Stimulated activated CD8-positive, alpha-beta memory T cell treated with anti-CD3 and anti-CD28 coated beads, Interleukin-2, amount 100 ng/mL, for 1 hour (primary cell): Measurements from ENCODE around the gene LMF1.
"Not testable (repeated sequence)": the region's sequence is repeated elsewhere in the genome, so short reads cannot be mapped to it uniquely, and the experiment has no call there.

ENCODE experiments used
- DNase-seq, 2 donors: peaks; one replicate each; pipeline ENCODE4 v3.0.0-alpha.2; 2020; ENCODE audit warnings: low read depth in 2 of 2

The LMF1 gene

DNA sequence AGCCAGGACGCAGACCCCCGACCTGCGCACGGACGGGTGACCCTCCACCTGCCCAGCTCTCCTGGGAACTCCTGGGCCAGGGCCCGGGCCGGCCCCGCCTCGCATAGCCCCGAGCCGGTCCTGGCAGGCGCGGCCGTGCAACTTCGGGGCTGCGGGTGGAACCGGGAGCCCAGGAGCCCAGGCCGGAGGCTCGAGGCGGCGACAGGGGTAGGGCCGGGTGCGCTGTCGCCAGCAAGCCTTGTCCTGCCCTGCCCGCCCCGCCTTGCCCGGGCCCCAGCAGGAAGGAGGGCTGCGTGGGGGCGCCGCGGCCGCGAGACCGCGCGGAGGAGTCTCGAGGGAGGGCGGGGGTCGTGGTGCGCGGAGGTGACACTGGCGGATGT, 408 bp downstream of the LMF1 start:
- DNase-seq, result no peak

DNA sequence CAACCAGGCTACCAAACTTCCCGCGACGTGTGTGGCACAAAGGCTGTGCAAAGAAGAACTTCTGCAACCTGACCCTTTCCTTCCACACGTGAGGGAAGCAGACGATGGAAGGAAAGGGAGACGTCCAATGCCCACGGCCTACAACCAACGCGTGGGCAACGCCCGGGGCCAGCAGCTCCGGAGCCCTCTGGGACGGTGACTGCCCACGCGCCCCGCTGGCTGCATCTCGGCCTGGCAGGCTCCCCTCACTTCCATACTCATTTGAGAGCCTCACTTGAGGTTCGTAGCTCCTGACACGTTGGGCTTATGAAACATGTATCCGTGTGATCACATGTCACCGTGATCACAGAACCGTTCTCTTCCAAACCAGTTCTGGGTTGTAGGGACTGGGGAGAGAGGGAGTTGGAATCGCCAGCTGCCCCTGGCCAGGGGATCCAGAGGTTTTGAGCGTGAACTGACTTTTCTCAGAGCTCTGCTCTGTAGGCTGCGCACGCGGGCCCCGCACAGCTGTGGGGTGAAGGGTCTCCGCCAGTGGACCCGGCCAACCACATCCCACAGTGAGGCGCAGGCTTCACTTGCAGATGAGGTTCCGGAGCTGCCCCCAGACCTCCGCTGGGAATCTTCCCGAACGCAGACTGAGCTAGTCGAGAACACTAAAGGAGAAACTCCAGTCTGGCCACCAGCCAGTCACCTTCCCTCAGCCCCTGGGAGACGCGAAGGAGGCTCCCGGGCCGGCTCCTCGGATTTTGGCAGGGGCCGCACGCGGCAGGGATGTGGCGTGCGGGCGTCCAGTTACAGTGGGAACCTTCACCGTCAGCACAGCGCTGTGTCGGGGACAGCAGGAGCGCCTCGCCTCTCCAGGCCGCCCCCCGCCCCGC, 1.0 kb downstream of the LMF1 start:
- no peak for DNase-seq

DNA sequence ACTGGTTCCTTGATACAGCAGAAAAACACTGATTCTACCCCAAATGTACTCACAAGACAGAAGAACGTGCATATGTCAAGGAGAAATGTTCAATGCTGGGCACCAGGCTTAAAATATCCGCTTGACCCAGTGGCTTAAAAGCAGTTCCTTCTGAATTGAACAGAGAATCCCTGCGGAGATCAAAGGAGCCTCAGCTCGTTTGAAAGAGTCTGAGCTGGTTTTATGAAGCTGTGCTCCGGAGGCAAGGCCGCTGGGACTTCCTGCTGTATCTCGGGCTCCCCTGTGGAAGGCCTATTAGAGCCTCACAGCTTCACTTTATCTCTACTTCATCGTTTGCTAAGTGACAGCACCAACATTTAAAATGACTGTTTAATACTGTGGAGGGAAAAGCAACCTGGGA, 2.2 kb downstream of the LMF1 start:
- DNase-seq, result no peak

DNA sequence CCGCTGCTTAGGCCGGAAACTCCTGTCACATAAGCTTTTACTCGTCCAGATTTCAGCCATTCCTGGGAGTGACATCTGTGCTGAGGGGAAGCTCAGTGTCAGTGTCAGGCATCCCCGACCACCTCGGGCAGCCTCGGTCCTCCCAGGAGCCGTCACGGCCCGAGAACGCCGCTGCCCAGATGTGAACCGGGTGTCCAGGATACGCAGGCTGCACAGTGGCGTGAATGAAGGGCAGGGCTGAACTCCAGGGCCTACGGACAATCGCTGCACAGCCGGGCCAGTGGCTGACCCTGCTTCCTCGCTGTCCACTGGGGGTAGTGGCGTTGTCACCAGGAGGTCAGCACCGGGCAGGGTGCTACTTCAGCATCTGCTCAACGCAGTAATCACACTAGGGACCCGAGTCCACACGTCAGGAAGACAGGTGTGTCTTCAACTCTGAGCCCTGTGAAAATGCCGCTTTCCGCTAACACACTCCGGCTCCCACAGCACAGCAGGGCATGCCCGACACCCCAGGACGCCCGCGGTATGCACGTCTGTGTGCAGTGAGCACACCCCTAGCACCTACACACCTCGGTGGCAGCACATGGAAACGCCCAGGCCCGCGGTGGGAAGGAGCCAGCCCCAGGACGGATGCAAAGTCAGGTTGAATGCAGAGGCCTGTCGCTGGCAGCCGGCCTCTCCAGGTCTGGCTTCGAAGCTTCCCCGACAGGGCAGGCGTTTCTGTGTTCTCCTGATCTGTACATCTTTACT, 3.1 kb downstream of the LMF1 start:
- no peak for DNase-seq

DNA sequence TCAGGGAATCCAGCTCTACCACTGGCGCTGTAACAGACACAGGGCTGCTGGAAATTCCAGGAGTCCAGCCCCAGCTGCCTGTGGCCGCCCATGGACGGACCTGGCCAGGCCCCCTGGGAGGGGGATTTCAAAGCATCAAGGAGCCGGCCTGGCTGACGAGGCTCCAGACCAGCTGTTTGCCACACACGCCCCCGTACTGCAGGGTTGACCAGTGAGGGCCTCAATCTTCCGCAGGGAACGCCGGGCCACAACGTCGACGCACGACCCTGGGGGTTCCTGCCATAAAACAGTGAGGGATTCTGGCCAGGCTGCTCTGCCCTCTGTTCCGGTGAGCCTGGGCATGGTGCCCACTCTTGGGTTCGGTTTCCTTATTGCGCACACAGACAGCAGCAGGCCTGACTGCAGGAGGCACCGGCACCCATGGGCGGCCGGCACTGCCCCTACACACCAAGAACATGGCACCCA, 3.7 kb downstream of the LMF1 start:
- DNase-seq, result no peak

DNA sequence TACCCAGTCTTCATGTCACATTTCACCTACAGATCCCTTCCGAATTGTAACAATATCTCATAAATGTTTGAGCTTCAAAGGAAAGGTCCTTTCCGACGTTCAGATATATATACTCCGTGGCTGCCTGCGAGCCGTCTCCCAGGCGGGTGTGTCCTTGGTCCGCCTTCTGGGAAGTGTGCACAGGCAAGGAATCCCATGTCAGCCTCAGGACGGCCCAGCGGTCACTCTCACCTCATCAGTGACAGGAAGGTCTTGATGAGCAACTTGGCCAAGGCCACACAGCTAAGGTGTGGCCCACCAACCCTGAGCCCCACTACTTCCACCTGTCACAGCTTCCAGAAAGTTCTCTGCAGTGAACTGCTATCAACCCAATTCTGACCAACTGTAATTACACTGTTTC, 4.3 kb downstream of the LMF1 start:
- DNase-seq, result no peak

DNA sequence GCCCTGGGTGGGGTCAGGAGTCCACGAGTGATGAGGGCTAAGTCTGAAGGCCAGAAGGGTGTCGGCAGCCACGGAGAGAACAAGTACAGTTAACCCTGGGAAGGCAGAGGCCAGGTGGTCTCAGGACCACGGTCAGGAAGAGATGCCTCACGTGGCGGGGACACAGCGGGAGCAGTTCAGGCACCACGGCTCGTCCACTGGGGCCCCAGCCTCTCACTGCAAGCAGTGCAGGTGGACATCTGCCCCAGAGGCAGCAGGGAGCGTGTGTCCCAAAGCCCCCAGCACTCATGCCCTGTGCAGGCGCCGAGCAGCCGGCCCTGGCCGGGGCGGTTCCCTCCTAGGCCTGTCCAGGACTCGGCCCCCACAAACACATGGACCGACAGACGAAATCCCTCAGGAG, 4.7 kb downstream of the LMF1 start:
- no peak for DNase-seq

DNA sequence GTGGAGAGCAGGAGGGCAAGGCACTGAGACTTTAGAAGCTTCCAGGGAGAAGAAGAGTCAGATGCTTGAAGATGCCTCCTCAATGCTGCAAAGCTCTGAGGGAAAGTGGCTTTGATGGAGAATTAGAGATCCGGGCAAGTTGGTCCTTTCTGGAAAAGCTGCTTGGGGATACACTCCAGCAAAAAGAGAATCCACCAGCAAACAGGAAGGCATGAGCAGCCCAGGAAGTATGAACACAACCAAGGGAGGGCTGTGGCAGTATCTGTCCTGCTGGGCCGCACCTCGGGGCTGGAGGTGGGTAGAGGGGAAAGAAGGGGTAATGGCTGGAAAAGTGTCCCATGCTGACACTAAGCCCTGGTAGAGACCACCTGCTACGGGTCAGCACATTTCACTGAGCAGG, 5.3 kb downstream of the LMF1 start:
- DNase-seq, result no peak

DNA sequence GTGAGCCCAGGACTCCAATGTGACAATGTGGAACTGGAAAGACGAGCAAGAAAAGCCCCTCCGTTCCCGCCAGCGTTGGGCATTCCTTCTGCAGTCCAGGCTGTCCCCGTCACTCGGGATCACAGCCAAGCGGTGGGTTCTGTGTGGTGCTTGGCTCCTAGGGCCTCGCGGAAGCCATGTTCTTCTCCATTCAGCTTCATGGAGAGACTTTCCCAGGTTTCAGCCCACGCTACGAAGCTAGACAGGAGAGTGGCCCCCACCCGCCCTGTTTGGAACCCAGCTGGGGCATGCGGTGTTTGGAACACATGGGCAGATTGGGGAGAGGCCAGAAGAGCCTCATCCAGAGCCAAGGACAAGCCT, 5.8 kb downstream of the LMF1 start:
- no peak for DNase-seq

DNA sequence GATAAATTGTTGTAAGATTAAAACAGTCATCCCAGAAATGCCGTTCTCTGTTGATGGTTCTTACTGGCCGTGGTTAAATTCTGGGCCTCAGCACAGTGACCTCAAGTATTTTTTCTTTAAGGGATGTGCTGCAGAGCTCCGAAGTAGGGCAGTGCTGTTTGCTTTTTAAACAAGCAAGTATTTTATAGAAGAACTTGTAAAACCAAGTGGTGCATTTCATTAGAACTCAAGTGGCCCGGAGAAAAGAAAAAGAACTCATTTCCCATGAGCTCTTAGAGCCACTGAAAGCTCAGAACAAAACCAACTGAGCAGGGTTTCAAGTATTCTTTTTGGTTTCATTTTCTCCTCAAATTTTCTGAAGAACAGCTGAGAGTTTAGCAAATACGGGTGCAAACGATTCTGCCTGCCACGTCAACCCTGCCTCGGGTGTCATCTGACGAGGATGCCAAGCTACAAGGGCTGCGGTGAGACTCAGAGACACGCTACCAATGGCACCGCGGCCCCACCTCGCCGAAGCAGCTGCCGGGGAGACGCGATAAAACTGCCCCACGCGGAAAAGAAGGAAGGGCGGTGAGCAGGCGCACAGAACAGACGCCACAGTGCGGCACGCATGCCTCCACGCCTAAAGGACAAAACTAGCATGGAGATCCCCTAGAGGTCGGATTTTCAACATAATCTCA, 6.3 kb downstream of the LMF1 start:
- peak in 1 of 2 donors; percentile 22 for DNase-seq

DNA sequence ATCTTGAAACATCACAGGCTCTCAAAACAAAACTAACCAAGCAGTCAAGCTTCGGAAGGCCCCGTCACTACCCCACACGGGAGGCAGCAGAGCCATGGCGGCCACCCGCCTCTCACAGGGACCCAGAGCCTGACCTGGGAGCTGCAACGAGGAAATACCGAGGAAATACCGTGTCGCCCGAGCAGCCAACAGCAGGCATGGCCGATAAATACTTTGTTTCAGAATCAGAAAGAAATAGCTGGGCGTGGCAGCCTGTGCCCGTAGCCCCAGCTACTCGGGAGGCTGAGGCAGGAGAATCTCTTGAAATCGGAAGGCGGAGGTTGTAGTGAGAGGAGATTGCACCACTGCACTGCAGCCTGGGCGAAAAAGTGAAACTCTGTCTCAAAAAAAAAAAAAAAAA, 6.9 kb downstream of the LMF1 start:
- no peak for DNase-seq

DNA sequence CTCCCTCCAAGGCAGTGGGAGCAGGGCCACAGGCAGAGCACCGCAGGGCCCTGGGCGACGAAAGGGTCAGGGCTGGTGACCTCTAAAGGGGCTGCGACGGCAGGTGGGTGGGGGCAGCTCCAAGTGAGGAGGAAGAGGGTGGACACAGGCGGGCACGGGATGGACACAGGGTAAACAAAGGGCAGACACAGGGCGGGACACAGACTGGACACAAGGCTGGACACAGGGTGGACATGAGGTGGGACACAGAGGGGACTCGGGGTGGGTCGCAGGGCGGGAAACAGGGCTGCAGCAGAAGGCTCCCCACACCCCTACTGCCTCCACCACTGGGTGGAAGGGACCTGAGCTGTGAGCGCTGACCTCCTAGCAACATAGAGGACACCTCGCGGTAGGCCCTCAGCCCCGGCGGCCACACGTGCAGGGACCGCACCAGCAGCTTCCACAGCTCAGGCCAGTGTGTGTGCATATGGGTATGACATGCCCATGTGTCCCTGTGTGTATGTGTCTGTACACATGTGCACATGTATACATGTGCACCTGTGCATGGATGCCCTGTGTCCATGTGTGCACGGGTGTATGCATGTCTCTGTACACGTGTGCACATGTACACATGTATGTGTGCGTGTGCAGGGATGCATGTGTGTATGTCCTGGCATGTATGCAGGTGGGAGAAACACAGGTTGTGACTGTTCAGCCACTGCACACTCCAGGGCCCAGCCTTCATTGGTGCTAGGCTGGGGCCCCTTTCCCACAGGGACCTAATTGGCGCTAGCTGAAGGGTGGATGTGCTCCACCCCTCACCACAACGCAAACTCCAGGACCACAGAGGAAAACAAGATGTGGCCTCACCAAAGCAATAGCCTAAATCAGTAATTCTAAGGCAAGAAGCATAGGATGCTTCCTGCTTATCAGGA, 7.6 kb downstream of the LMF1 start:
- no peak for DNase-seq

DNA sequence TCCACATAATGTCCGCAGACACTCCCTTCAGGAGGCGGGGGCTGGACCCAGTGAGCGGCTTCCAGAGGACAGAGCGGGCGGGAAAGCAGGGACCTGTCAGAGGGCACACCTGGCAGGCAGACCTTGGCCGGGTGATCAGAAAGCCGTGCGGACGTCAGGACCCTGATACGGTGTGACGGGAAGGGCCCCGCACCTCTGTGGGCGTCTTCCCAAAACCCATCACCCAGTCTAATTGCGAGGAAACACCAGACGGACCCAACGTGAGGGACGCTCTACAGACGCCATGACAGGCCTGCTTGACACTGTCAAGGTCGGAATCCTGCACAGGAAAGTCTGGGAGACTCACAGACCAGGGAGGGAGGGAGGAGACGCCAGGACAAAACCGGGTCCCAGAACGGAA, 8.4 kb downstream of the LMF1 start:
- no peak for DNase-seq

DNA sequence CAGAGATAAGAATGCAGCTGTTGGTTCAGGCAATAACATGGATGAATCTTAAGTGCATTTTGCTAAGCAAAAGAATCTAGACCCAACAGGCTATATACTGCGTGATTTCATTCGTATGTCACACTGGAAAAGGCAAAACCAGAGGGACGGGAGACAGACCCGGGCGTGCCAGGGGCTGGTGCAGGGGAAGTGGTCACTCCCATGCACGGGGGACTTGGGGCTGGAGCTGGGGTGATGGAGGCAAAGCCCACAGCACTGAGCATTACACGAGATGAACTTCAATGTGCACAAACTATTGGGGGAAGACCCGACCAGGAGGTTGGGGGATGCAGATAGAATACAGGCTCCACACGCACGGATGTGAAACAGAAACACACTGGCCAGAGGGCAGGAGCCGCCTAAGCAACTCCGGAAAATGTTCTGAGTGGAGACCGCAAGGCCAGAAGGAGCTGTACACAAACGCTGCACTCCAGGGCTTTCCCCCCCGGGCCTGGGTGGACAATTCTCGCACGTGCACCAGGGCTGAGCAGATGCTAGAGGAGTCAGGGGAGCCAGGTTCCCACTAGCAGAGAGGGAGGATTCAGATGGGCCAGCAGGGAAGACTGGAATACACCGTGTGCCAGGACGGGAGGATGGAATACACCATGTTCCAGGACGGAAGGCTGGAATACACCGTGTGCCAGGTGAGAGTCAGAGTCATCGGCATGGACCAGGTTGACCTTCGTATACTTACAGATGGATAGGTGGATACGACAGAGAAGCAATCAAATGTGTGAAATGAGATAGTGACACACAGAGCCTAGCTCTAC, 11.3 kb downstream of the LMF1 start:
- DNase-seq, result no peak

DNA sequence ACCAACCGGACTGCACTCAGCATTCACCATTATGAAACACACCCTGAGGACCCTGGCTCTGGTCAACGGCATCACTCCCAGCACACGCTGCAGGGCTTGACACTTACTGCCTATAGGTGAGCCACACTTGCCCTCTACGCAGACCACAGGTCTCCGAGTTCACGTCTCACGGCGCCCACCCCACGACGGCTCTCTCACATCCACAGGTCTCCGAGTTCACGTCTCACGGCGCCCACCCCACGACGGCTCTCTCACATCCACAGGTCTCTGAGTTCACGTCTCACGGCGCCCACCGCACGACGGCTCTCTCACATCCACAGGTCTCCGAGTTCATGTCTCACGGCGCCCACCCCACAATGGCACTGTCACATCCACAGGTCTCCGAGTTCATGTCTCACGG, 15.0 kb downstream of the LMF1 start:
- DNase-seq, result not testable (repeated sequence)

DNA sequence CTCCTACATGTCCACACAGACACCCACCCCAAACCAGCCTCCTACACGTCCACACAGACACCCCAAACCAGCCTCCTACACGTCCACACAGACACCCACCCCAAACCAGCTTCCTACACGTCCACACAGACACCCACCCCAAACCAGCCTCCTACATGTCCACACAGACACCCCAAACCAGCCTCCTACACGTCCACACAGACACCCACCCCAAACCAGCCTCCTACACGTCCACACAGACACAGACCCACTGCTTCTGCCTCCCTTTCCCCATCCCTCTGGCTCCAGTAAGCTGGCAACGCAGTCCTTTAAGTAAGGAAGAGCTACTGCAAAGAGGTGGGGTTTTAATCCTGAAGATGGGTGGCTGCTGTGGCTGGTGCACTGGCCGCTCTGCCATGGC, 17.0 kb downstream of the LMF1 start:
- not testable (repeated sequence) for DNase-seq

DNA sequence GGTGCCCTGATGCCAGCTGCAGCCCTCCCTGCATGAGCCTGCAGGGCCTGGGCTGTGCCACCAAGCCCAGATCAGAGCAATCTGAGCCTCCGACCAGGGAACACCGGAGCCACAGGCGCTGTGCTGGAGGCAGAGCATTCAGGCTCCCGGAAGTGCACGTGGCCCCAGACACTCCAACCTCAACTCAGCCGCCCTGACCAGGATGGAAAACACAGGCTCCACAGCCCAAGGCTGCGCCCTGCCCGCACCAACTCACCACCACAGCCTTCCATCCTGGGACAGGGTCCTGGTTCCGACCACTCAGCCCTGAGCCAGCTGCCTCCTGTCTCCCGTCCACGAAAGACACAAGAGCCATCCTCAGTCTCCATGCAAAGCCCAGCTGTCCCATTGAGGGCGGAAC, 18.5 kb downstream of the LMF1 start:
- DNase-seq, result no peak

DNA sequence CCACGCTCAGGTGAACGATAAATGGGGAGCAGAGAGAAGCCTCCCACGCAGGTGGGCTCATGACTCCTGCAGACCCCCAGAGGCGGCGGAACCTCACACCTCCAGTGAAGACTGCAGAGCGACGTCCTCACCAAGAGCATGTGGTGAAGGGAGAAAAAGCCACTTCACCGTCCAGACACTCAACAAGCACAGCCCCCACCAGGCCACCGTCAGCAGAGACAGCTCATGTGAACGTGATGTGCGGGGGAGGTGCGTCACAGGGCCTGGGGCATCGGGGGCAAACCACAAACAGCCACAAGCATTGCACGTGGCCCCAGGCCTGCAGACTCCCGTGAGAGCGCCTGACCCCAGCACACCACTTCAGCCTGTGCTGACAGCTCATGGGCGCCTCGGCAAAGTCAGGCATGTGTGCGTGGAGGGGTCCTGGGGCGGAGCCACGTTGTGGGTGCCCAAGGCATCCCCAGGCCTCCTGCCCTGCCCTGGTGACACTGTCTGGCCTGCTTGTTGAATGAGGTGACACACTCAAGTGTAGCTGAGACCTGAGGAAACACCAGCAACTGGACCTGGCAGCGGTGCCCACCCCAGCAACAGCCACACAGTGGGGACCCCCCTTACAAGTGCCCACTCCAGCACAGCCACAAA, 19.0 kb downstream of the LMF1 start:
- DNase-seq, result no peak

DNA sequence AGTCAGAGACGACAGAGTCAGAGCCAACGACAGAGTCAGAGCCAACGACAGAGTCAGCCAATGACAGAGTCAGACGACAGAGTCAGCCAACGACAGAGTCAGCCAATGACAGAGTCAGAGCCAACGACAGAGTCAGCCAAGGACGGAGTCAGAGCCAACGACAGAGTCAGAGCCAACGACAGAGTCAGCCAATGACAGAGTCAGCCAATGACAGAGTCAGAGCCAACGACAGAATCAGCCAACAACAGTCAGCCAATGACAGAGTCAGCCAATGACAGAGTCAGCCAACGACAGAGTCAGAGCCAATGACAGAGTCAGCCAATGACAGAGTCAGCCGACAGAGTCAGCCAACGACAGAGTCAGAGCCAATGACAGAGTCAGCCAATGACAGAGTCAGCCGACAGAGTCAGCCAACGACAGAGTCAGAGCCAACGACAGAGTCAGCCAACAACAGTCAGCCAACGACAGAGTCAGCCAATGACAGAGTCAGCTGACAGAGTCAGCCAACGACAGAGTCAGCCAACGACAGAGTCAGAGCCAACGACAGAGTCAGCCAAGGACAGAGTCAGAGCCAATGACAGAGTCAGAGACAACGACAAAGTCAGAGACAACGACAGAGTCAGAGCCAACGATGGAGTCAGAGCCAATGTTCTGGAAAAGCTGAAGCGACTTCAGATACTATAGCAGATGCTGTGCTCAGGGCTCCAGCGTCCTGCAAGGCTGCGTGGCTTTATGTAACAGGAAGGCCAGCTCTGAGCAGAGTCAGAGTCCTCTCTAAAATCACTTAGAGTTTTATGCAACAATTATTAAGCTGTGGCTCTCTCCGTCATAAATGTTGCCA, 19.8 kb downstream of the LMF1 start:
- DNase-seq, result not testable (repeated sequence)
